GM12874 (cell line): Measurements from ENCODE around the gene ALOXE3.

ENCODE experiments used
- CTCF ChIP-seq: IDR thresholded peaks from 2 replicates; pipeline ENCODE4 v1.5.1; 2011; ENCODE audit warnings: low read depth, mild to moderate bottlenecking, control low read depth, low read length, moderate library complexity; ENCODE audit not compliant: insufficient read depth

ALOXE3 gene

GRCh38 chr17:8072729-8073461 is 45.4 kb downstream of the ALOXE3 start:
- no peak for TF ChIP-seq CTCF

- TF ChIP-seq CTCF = no peak
Observed at GRCh38 chr17:8072341-8072728, 46.0 kb downstream of the ALOXE3 start.

GRCh38 chr17:8071496-8071895 is 46.8 kb downstream of the ALOXE3 start:
- no peak for TF ChIP-seq CTCF

- no peak for TF ChIP-seq CTCF
Observed at GRCh38 chr17:8069587-8069860, 48.8 kb downstream of the ALOXE3 start.

- no peak for TF ChIP-seq CTCF
Observed at GRCh38 chr17:8068736-8069586, 49.4 kb downstream of the ALOXE3 start.

- TF ChIP-seq CTCF = no peak
Observed at GRCh38 chr17:8067806-8068205, 50.5 kb downstream of the ALOXE3 start.

GRCh38 chr17:8066841-8067775 is 51.2 kb downstream of the ALOXE3 start:
- no peak for TF ChIP-seq CTCF
